ENCODE data around the gene HOMER3.

Gene HOMER3

GRCh38 chr19:18940769-18941627 lies at the start of gene HOMER3:
Gene HOMER3 (minus strand): TSS chr19:18941217. CDS start chr19:18938982, 2,235 bp downstream.
- peak; percentile 84 for DNase-seq

- no peak for DNase-seq
Measured at GRCh38 chr19:18990128-18990708, 49.2 kb upstream of the HOMER3 start.

- no peak for DNase-seq
Measured at GRCh38 chr19:18989316-18989715, 48.3 kb upstream of the HOMER3 start.

- no peak for DNase-seq
Measured at GRCh38 chr19:18987456-18987855, 46.4 kb upstream of the HOMER3 start.

GRCh38 chr19:18985257-18985656 lies 44.2 kb upstream of the HOMER3 start:
- DNase-seq: peak; percentile 55

- no peak for DNase-seq
Measured at GRCh38 chr19:18984251-18984650, 43.2 kb upstream of the HOMER3 start.

GRCh38 chr19:18982669-18983068 lies 41.7 kb upstream of the HOMER3 start:
- DNase-seq: no peak

GRCh38 chr19:18980432-18981020 lies 39.5 kb upstream of the HOMER3 start:
- DNase-seq: no peak

- no peak for DNase-seq
Measured at GRCh38 chr19:18978616-18979015, 37.6 kb upstream of the HOMER3 start.

GRCh38 chr19:18975869-18976268 lies 34.9 kb upstream of the HOMER3 start:
- DNase-seq: no peak

GRCh38 chr19:18975011-18975410 lies 34.0 kb upstream of the HOMER3 start:
- DNase-seq: no peak

- DNase-seq: no peak
Measured at GRCh38 chr19:18972851-18973250, 31.8 kb upstream of the HOMER3 start.

- no peak for DNase-seq
Measured at GRCh38 chr19:18972301-18972811, 31.3 kb upstream of the HOMER3 start.

- DNase-seq: no peak
Measured at GRCh38 chr19:18969931-18970659, 29.1 kb upstream of the HOMER3 start.

- DNase-seq: peak; percentile 43
Measured at GRCh38 chr19:18967358-18968146, 26.5 kb upstream of the HOMER3 start.

GRCh38 chr19:18966307-18966706 lies 25.3 kb upstream of the HOMER3 start:
- no peak for DNase-seq

GRCh38 chr19:18964121-18964520 lies 23.1 kb upstream of the HOMER3 start:
- no peak for DNase-seq

- DNase-seq: peak; percentile 59
Measured at GRCh38 chr19:18961767-18962620, 21.0 kb upstream of the HOMER3 start.

GRCh38 chr19:18960370-18960769 lies 19.4 kb upstream of the HOMER3 start:
- no peak for DNase-seq

GRCh38 chr19:18955042-18955441 lies 14.0 kb upstream of the HOMER3 start:
- DNase-seq: no peak

- no peak for DNase-seq
Measured at GRCh38 chr19:18954094-18954493, 13.1 kb upstream of the HOMER3 start.

Data from RPMI8226 (cell line).